HG03060 (cell line): ENCODE measurements around the gene ARHGAP15.
A peak's percentile ranks its signal among the peaks of the same experiment; 100 is the strongest.

Experiments used
- ATAC-seq: cut with Tn5 transposase; IDR thresholded peaks from one replicate; pipeline ENCODE4 v1.9.1; 2021; ENCODE audit warnings: low read depth, moderate number of reproducible peaks; ENCODE audit not compliant: unreplicated experiment

The ARHGAP15 gene

GRCh38 chr2:143163499-143163898 is 34.3 kb downstream of the ARHGAP15 start:
- ATAC-seq: no peak

DNA sequence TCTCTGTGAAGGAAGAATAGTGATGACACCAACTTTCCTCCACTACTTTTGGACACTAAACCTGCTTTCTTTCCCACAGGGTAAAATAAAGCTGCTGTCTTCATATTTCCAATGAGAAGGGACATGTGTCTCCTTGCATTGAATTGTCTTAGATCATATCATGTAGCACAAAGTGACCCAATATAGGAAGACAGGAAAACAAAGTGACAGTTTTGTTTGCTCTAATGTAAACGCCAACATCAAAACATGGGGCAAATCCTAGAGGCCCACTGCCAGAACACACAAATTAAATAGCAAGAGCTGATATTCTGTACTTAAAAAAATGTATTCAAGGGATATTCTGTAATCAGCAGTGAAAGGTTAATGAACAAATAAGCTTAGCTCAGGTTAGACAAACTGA is 36.1 kb downstream of the ARHGAP15 start:
- no peak for ATAC-seq

DNA sequence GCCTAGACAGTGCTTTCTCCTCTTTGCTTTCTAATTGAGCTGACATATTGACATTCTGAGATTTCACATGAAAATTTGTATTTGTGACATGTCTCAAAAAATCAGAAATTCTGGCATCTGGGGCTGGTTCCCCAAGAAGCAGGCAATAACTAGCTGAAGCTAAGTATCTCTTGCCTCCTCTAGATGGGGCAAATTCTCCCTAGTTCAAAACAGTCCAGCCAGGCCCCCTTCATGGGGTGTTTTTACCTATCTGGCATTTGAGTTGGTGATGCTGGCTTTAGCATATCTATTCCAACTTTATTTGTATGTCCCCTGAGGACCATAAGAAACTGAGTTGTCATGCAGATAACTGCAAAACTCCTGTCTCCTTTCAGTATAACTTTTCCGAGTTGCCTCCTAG is 39.9 kb downstream of the ARHGAP15 start:
- no peak for ATAC-seq

DNA sequence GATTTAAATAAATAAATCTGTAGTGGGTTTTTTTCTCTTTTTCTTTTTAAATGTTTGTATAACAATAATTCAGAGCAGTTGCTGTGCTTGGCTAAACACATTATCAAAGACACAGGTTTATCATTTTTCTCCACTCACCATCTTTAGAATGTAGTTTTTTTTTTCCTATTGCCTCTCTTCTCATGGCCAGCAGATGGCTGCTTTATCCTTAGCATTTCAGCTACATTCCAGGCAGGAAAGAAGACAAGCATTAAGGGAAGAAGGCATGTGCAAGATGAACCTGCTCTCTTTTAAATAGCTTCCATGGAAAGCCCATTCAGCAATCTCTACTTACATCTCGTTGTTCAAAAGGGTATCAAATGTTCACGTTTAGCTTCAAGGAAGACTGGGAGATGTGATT is 42.6 kb downstream of the ARHGAP15 start:
- ATAC-seq: no peak

DNA sequence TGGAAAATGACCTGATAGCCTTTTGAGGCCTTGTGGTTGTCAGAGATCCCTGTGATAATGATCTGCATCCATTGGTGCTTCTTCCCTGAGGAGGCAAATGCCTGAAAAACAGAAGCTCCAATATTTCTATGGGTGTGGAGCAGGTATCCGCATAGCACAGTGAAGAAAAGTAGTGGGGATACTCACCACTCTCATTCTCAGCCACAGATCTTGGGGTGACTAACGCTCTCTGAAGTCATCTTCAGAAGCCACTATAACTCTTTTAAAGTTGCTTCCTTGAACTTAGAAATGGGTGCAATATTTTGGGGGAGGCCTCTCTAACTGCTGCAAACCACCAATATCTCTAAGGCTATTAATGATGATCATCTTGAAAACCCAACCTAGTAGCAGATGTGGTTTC is 46.2 kb downstream of the ARHGAP15 start:
- ATAC-seq: no peak

DNA sequence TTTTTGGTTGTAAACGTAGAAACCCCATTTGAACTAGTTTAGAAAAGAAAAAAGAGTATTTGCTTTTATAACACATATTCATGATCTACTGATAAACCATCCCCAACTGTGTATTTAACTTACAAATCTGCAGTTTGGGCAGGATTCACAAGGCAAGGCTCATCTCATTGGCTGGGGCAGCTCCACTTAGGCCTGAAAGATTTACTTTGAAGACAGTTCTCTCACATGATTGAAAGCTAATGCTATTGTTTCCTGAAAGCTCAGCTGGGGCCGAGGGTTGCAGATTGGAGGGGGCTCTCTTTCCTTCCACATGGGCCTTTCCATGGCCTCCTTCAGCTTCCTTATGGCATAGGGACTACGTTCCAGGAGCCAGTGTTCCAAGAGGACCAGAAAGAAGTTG is 47.4 kb downstream of the ARHGAP15 start:
- ATAC-seq: no peak

- ATAC-seq: peak; percentile 98
Measured at GRCh38 chr2:143177096-143177786, 48.0 kb downstream of the ARHGAP15 start.

DNA sequence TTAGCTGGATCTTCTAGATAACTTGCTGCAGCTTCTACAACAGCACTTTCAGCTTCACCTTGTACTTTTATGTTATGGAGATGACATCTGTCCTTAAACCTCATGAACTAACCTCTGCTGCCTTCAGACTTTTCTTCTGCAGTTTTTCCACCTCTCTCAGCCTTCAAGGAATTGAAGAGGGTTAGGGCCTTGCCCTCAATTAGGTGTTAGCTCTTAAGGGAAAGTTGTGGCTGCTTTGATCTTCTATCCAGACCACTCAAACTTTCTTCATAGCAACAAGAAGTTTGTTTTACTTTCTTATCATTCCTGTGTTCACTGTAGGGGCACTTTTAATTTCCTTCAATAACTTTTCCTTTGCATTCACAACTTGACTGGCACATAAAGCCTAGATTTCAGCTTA is 52.3 kb downstream of the ARHGAP15 start:
- ATAC-seq: no peak

DNA sequence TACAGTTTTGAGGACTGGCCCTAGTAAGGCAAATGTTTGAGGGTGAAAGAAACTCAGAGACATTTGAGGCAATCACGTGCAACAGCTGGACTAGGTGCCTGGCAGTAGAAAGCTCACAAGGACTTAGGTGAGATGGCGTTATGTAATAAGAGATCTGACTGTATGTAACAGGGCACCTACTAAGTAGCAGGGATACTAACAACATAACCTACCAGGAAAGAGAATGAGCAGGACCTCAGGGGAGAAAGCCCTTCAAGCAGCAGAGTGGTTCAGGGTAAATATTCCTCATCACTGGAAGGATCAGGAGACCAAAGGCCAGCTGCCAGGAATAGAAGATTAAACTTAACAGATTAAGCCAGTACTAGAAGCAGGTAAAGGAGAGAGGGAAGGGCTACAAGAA is 53.4 kb downstream of the ARHGAP15 start:
- no peak for ATAC-seq

DNA sequence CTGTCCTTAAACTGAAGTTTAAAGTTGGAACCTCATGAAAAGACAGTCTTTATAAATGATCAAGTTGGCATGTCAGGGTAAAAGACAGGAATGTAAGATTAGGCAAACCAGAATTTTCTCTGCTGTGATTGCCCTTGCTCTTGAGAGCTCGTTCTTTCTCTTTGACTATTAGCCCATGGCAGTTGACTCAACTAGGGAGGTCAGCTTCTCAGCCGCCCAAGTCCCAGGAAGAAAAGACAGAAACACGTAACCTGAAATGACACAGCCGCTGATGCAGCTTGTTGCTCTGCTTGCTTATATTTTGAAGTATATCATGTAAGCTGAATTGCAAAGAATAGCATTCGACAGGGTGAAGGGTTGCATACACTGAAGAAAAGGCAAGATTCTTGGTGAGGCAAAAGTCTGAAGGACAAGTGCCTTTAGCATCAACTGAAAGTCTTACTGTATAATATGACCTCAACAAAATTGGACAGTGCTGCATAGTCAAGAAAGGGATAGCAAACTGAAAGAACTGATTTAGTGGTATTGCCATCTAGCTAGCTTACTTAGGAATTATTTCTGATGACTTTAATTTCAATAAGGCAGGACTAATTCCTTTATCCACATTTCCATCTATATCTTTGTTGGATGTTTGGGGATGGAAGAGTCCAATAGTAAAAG is 54.7 kb downstream of the ARHGAP15 start:
- peak; percentile 81 for ATAC-seq

- no peak for ATAC-seq
Measured at GRCh38 chr2:143186876-143187275, 57.7 kb downstream of the ARHGAP15 start.

DNA sequence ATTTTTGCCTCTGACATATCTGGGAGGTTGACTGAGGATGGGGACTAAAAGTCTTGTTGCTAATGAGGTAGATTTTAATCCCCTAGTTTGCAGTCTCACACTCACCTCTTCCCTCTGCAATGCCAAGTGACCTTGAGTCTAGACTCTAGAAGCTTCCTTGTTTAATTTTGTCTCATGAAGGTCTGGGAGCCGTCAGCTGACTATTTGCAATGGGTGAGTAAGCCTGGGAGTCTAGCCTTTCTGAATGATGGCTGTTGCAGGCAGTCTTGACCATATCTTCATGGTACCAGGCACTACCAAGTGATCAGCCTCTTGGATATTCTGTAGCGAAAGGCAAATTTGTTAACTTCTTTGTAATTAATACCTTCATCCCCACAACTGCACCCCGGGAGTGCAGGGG is 61.2 kb downstream of the ARHGAP15 start:
- no peak for ATAC-seq

- ATAC-seq: no peak
Measured at GRCh38 chr2:143192106-143192505, 62.9 kb downstream of the ARHGAP15 start.

GRCh38 chr2:143192716-143193115 is 63.5 kb downstream of the ARHGAP15 start:
- ATAC-seq: no peak

GRCh38 chr2:143193121-143193520 is 63.9 kb downstream of the ARHGAP15 start:
- ATAC-seq: no peak

- no peak for ATAC-seq
Measured at GRCh38 chr2:143195511-143195910, 66.3 kb downstream of the ARHGAP15 start.

DNA sequence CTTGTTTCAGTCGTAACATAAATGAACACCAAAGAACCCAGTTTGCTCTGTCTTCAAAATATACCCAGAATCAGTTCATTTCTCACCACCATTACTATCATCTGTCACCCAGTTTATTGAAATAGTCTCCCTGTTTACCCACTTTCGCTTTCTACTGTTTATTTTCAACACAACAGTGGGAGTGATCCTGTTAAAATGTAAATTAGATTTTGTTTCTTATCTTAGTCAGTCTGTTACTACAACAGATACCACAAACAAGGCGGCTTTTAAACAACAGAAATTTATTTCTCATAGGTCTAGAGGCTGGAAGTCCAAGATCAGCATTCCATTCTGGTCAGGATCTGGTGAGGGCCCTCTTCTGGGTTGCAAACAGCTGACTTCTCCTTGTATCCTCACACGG is 74.8 kb downstream of the ARHGAP15 start:
- no peak for ATAC-seq

- ATAC-seq: no peak
Measured at GRCh38 chr2:143205106-143205764, 76.0 kb downstream of the ARHGAP15 start.

- no peak for ATAC-seq
Measured at GRCh38 chr2:143209570-143210445, 80.6 kb downstream of the ARHGAP15 start.

GRCh38 chr2:143210446-143210819 is 81.2 kb downstream of the ARHGAP15 start:
- no peak for ATAC-seq

GRCh38 chr2:143217512-143218115 is 88.4 kb downstream of the ARHGAP15 start:
- no peak for ATAC-seq
